Kidney (tissue), 14 donors: Measurements from ENCODE around the gene PLPPR5. TPM values are rescaled to one million over a fixed set of nuclear protein-coding genes. Genes with fewer than 3 reads are reported as not detected.

Experiments used
- DNase-seq, 5 donors: peaks; one replicate each; pipeline ENCODE4 v3.0.0-alpha.2; 2013 to 2020
- FAIRE-seq: peaks from 2 replicates; lab custom pipeline; 2012; peaks lifted over from hg19 to GRCh38; lab: Jason Lieb, UNC
- H3K27ac ChIP-seq, 2 donors: one replicate each; pipeline ENCODE4 v1.7.0; 2013; ENCODE audit warnings: low read depth in 2 of 2, low read length in 2 of 2, inconsistent platforms in 1 of 2
- H3K27me3 ChIP-seq: one replicate; pipeline ENCODE4 v1.7.1; 2013; ENCODE audit warnings: low read length, inconsistent platforms; ENCODE audit not compliant: control insufficient read depth, insufficient read depth
- H3K36me3 ChIP-seq, 3 donors: one replicate each; pipeline versions ENCODE4 v1.7.0 to v1.7.1; 2013; ENCODE audit warnings: low read length in 3 of 3, control low read depth in 1 of 3, inconsistent platforms in 1 of 3; ENCODE audit not compliant: insufficient read depth in 3 of 3, control insufficient read depth in 2 of 3
- H3K4me1 ChIP-seq, 3 donors: one replicate each; pipeline versions ENCODE4 v1.7.0 to v1.7.1; 2013; ENCODE audit warnings: low read length in 3 of 3, inconsistent platforms in 1 of 3, low read depth in 1 of 3; ENCODE audit not compliant: control insufficient read depth in 2 of 3, insufficient read depth in 2 of 3
- H3K4me3 ChIP-seq, 3 donors: one replicate each; pipeline versions ENCODE4 v1.7.0 to v1.8.1; 2013; ENCODE audit warnings: low read length in 3 of 3, control low read depth in 1 of 3, inconsistent platforms in 1 of 3
- H3K9ac ChIP-seq, 3 donors: one replicate each; pipeline versions ENCODE4 v1.7.0 to v1.7.1; 2013; ENCODE audit warnings: low read length in 3 of 3, control low read depth in 1 of 3, inconsistent platforms in 1 of 3
- H3K9me3 ChIP-seq, 3 donors: one replicate each; pipeline versions ENCODE4 v1.7.0 to v1.7.1; 2013; ENCODE audit warnings: low read length in 3 of 3, control low read depth in 1 of 3, inconsistent platforms in 1 of 3; ENCODE audit not compliant: control insufficient read depth in 2 of 3, insufficient read depth in 1 of 3
- intact Hi-C: fragments of 100-400 bp; cut with DNase I; formaldehyde crosslinking; loops from one replicate; pipeline ENCODE4 v1.11.1; 2022
- polyA plus RNA-seq: library from polyadenylated mRNA; stranded (reverse); fragments of 350-450 nt; fragmentation: Illumina TruSeq; extraction: RNeasy Lipid Tissue Mini Kit (QIAGEN cat#74804); gene quantifications from one replicate; pipeline ENCODE4 v1.2.3, GENCODE V29; 2014; ENCODE audit warnings: low read depth, low replicate concordance; ENCODE audit not compliant: insufficient read depth
- total RNA-seq: library from RNA; stranded (reverse); fragmentation: NEBNext Ultra II Directional; extraction: Animal tissue kit (Norgen Biotek cat#: 25700); gene quantifications from one replicate; pipeline ENCODE4 v1.2.1, GENCODE V29; 2021
- TF ChIP-seq, protein P1 (sequence below): IDR thresholded peaks from 3 replicates; pipeline ENCODE4 v1.5.1; 2012; ENCODE audit warnings: mild to moderate bottlenecking, moderate library complexity, borderline replicate concordance; ENCODE audit not compliant: insufficient read depth; ENCODE audit errors: extremely low read depth
- donor health status: control.
- donor health status: control.
- donor health status: control.
- donor health status: control.
- donor health status: control.
- donor health status: DM: yes; HTN: yes; CAD: no.
- donor health status: Normal renal cell carcinoma (clear cell type).

PLPPR5 gene
- total and polyA plus RNA-seq, 2 donors from 2014 or later = 0.09 TPM; not detected in 1

DNA sequence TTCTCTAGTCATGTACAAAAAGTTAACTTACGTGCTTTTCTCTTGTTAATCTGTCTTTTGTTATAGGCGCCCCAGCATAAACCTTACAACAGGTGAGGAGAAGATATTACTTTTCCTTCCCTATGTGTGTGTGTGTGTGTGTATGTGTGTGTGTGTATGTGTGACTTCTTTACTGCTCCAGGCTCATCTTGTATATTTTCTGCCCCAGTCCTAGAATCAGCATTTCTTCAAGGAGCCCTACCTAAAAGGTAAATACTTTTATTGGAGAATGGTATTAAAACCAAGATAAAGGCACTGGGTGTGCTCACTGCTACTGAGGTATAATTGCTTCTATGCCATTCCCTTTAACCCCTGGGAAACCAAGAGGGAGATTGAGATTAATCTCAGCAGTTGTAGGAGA lies 129.8 kb downstream of the PLPPR5 start:
- no peaks in the 10 kb centered on the region for H3K4me1 ChIP-seq
- no peak for FAIRE-seq

DNA sequence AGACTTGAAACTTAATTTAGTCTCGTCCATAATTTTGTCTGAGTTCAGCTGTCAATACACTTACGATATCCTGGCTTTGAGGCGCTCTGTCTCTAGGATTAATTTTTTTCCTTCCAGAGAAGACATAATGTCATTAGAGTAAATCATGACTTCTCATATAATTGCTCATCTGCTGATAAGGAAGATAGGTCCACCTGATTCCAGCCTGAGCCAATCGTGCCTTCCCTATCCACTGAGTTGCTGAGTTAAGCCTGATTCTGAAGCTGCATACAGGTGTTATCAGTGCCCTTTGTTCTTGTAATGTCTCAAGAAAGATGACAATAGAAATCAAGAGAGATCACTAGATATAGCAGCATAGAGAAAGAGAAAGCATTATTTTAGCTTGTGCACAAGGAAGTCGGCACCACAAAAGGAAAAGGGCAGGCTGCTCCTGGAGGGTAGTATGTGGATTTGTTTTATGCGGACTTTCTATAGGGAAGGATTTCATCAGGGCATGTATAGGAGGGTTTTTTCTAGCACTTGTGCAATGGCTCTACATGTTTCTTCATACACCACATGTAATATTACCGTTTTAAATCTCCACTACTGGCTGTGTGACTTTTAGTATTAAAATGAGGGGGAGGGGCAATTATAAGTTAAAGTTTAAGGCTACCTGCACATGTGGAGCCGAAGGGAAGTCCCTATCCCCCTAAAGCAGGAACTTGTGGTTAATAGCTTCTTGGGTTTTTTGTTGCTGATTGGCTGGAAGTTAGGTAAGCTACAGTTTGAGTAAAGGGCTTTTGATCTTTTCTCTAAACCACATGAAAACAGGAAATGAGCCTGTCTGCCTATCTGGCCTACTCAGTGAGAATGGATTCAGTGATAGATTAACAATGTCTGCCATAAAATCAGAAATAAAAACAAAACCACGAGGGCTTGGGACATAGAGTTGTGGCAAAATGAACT lies 133.4 kb downstream of the PLPPR5 start:
- Histone ChIP-seq H3K4me3 (no peak overlapping the region), H3K9me3 (no peaks in the 10 kb centered on the region), H3K27me3 (no peaks in the 10 kb centered on the region), H3K9ac (no peak overlapping the region), H3K36me3 (no peaks in the 10 kb centered on the region), H3K27ac (no peak overlapping the region), H3K4me1 (no peaks in the 10 kb centered on the region)
- intact Hi-C loops = no loop called here
- peak in 1 of 5 donors; percentile 4 for DNase-seq
- TF ChIP-seq, protein P1, sequence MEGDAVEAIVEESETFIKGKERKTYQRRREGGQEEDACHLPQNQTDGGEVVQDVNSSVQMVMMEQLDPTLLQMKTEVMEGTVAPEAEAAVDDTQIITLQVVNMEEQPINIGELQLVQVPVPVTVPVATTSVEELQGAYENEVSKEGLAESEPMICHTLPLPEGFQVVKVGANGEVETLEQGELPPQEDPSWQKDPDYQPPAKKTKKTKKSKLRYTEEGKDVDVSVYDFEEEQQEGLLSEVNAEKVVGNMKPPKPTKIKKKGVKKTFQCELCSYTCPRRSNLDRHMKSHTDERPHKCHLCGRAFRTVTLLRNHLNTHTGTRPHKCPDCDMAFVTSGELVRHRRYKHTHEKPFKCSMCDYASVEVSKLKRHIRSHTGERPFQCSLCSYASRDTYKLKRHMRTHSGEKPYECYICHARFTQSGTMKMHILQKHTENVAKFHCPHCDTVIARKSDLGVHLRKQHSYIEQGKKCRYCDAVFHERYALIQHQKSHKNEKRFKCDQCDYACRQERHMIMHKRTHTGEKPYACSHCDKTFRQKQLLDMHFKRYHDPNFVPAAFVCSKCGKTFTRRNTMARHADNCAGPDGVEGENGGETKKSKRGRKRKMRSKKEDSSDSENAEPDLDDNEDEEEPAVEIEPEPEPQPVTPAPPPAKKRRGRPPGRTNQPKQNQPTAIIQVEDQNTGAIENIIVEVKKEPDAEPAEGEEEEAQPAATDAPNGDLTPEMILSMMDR = no peak
- no peak for FAIRE-seq

More for the DNA sequence above, 129.8 kb downstream of the PLPPR5 start:
- Histone ChIP-seq H3K27ac (no peak overlapping the region), H3K9me3 (no peaks in the 10 kb centered on the region), H3K4me3 (no peak overlapping the region), H3K27me3 (no peaks in the 10 kb centered on the region), H3K36me3 (no peaks in the 10 kb centered on the region), H3K9ac (no peak overlapping the region)
- TF ChIP-seq, protein P1 = no peak
- intact Hi-C loops = no loop called here
- no peak for DNase-seq

DNA sequence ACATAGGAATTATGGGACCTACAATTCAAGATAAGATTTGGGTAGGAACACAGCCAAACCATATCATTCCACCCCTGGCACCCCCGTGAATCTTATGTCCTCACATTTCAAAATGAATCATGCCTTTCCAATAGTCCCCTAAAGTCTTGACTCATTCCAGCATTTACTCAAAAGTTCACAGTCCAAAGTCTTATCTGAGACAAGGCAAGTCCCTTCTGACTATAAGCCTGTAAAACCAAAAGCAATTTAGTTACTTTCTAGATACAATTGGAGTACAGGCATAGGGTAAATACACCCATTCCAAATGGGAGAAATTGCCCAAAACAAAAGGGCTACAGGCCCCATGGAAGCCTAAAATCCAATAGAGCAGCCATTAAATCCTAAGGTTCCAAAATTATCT lies 138.9 kb downstream of the PLPPR5 start:
- FAIRE-seq = no peak
- Histone ChIP-seq H3K36me3 (no peaks in the 10 kb centered on the region), H3K9ac (no peak overlapping the region), H3K27me3 (no peaks in the 10 kb centered on the region), H3K9me3 (no peaks in the 10 kb centered on the region), H3K4me1 (no peaks in the 10 kb centered on the region), H3K4me3 (no peak overlapping the region), H3K27ac (no peak overlapping the region)
- DNase-seq = no peak
- TF ChIP-seq, protein P1 = no peak
- intact Hi-C loops = no loop called here
